ENCODE data around the gene SCRN1. TPM values are rescaled to one million over a fixed set of nuclear protein-coding genes. Genes with fewer than 3 reads are reported as not detected.

SCRN1 gene
- total RNA-seq, 1 donor: 45.6 TPM

GRCh38 chr7:29920491-29920890, 69.1 kb downstream of the SCRN1 start:
- no peak for DNase-seq (ENCODE audit: insufficient read length, low spot score, missing footprints)

GRCh38 chr7:29919790-29920189, 69.8 kb downstream of the SCRN1 start:
- TF ChIP-seq CTCF (IDR thresholded peaks at IDR 0.05; ENCODE audit: extremely low read depth, low read depth, low read length): no peak
- H4K20me1 ChIP-seq (ENCODE audit: insufficient read depth, low read length): peaks cover 6% of the 10 kb centered on the region
- peaks cover 8% of the 10 kb centered on the region for H3K4me1 ChIP-seq (ENCODE audit: insufficient read depth, low read length)
- no peak overlapping the region for H2AFZ ChIP-seq (ENCODE audit: low read length)
- H3K27me3 ChIP-seq (ENCODE audit: insufficient read depth, low read length): no peaks in the 10 kb centered on the region
- no peaks in the 10 kb centered on the region for H3K9me3 ChIP-seq (ENCODE audit: low read depth, low read length)
- no peaks in the 10 kb centered on the region for H3K79me2 ChIP-seq (ENCODE audit: insufficient read depth, low read length)
- DNase-seq (ENCODE audit: insufficient read length, low spot score, missing footprints): no peak
- no peak overlapping the region for H3K4me2 ChIP-seq (ENCODE audit: insufficient read depth, low read length)
- no peak overlapping the region for H3K27ac ChIP-seq (ENCODE audit: low read depth, low read length)
- H3K36me3 ChIP-seq (ENCODE audit: insufficient read depth, low read length): peaks cover 36% of the 10 kb centered on the region
- H3K4me3 ChIP-seq (ENCODE audit: insufficient read depth, low read length): no peak overlapping the region

More at GRCh38 chr7:29920491-29920890, 69.1 kb downstream of the SCRN1 start:
- Histone ChIP-seq H2AFZ (ENCODE audit: low read length) (no peak overlapping the region), H3K27ac (ENCODE audit: low read depth, low read length) (no peak overlapping the region), H3K4me2 (ENCODE audit: insufficient read depth, low read length) (no peak overlapping the region), H3K4me1 (ENCODE audit: insufficient read depth, low read length) (peaks cover 6% of the 10 kb centered on the region), H3K9me3 (ENCODE audit: low read depth, low read length) (no peaks in the 10 kb centered on the region), H3K79me2 (ENCODE audit: insufficient read depth, low read length) (no peaks in the 10 kb centered on the region), H3K4me3 (ENCODE audit: insufficient read depth, low read length) (no peak overlapping the region), H3K27me3 (ENCODE audit: insufficient read depth, low read length) (no peaks in the 10 kb centered on the region), H4K20me1 (ENCODE audit: insufficient read depth, low read length) (peaks cover 6% of the 10 kb centered on the region), H3K36me3 (ENCODE audit: insufficient read depth, low read length) (peaks cover 36% of the 10 kb centered on the region)
- no peak for TF ChIP-seq CTCF (IDR thresholded peaks at IDR 0.05; ENCODE audit: extremely low read depth, low read depth, low read length)

GRCh38 chr7:29918850-29919249, 70.8 kb downstream of the SCRN1 start:
- no peaks in the 10 kb centered on the region for H3K79me2 ChIP-seq (ENCODE audit: insufficient read depth, low read length)
- no peak overlapping the region for H3K27ac ChIP-seq (ENCODE audit: low read depth, low read length)
- no peak overlapping the region for H3K4me2 ChIP-seq (ENCODE audit: insufficient read depth, low read length)
- TF ChIP-seq CTCF (IDR thresholded peaks at IDR 0.05; ENCODE audit: extremely low read depth, low read depth, low read length): no peak
- no peaks in the 10 kb centered on the region for H3K27me3 ChIP-seq (ENCODE audit: insufficient read depth, low read length)
- no peaks in the 10 kb centered on the region for H3K9me3 ChIP-seq (ENCODE audit: low read depth, low read length)
- peaks cover 8% of the 10 kb centered on the region for H3K4me1 ChIP-seq (ENCODE audit: insufficient read depth, low read length)
- no peak overlapping the region for H2AFZ ChIP-seq (ENCODE audit: low read length)
- H3K4me3 ChIP-seq (ENCODE audit: insufficient read depth, low read length): no peak overlapping the region
- H4K20me1 ChIP-seq (ENCODE audit: insufficient read depth, low read length): peaks cover 6% of the 10 kb centered on the region
- H3K36me3 ChIP-seq (ENCODE audit: insufficient read depth, low read length): peaks cover 32% of the 10 kb centered on the region
- no peak for DNase-seq (ENCODE audit: insufficient read length, low spot score, missing footprints)

GRCh38 chr7:29917641-29918040, 72.0 kb downstream of the SCRN1 start:
- Histone ChIP-seq H3K27ac (ENCODE audit: low read depth, low read length) (no peak overlapping the region), H3K27me3 (ENCODE audit: insufficient read depth, low read length) (no peaks in the 10 kb centered on the region), H3K4me2 (ENCODE audit: insufficient read depth, low read length) (no peak overlapping the region), H3K79me2 (ENCODE audit: insufficient read depth, low read length) (no peaks in the 10 kb centered on the region), H3K36me3 (ENCODE audit: insufficient read depth, low read length) (peaks cover 20% of the 10 kb centered on the region), H3K9me3 (ENCODE audit: low read depth, low read length) (no peaks in the 10 kb centered on the region), H3K4me3 (ENCODE audit: insufficient read depth, low read length) (no peak overlapping the region), H4K20me1 (ENCODE audit: insufficient read depth, low read length) (peaks cover 6% of the 10 kb centered on the region), H3K4me1 (ENCODE audit: insufficient read depth, low read length) (peaks cover 8% of the 10 kb centered on the region), H2AFZ (ENCODE audit: low read length) (no peak overlapping the region)
- TF ChIP-seq CTCF (IDR thresholded peaks at IDR 0.05; ENCODE audit: extremely low read depth, low read depth, low read length): no peak
- DNase-seq (ENCODE audit: insufficient read length, low spot score, missing footprints): no peak
